HL-60/S4 (cell line): ENCODE measurements around the gene DDB1.
"Not testable (repeated sequence)": the region's sequence is repeated elsewhere in the genome, so short reads cannot be mapped to it uniquely, and the experiment has no call there.

Source experiments
- in situ Hi-C: fragments of 300-500 bp; cut with MboI; formaldehyde crosslinking; loops from 2 replicates; pipeline ENCODE4 v1.14.3; 2022; ENCODE audit warnings: low sequenced_read_pairs

The DDB1 gene

GRCh38 chr11:61273178-61274078, 59.5 kb downstream of the DDB1 start:
- in situ Hi-C loops, result no loop called here

GRCh38 chr11:61272731-61273130, 60.2 kb downstream of the DDB1 start:
- in situ Hi-C loops, result no loop called here

- in situ Hi-C loops, result no loop called here
Measured at GRCh38 chr11:61270354-61271076, 62.4 kb downstream of the DDB1 start.

GRCh38 chr11:61268588-61269250, 64.2 kb downstream of the DDB1 start:
- in situ Hi-C loops, result no loop called here

GRCh38 chr11:61267437-61267841, 65.5 kb downstream of the DDB1 start:
- in situ Hi-C loops, result no loop called here

GRCh38 chr11:61266602-61267001, 66.3 kb downstream of the DDB1 start:
- in situ Hi-C loops, result no loop called here

- in situ Hi-C loops, result no loop called here
Measured at GRCh38 chr11:61265357-61265756, 67.5 kb downstream of the DDB1 start.

- in situ Hi-C loops, result no loop called here
Measured at GRCh38 chr11:61264795-61265194, 68.1 kb downstream of the DDB1 start.

GRCh38 chr11:61264371-61264770, 68.5 kb downstream of the DDB1 start:
- in situ Hi-C loops, result no loop called here

- in situ Hi-C loops, result no loop called here
Measured at GRCh38 chr11:61259363-61259762, 73.5 kb downstream of the DDB1 start.

- in situ Hi-C loops, result no loop called here
Measured at GRCh38 chr11:61258546-61258945, 74.4 kb downstream of the DDB1 start.

GRCh38 chr11:61256710-61257482, 76.0 kb downstream of the DDB1 start:
- in situ Hi-C loops, result no loop called here

GRCh38 chr11:61254403-61255025, 78.4 kb downstream of the DDB1 start:
- in situ Hi-C loops, result no loop called here

- in situ Hi-C loops, result not testable (repeated sequence)
Measured at GRCh38 chr11:61252332-61252731, 80.6 kb downstream of the DDB1 start.

GRCh38 chr11:61250796-61251765, 81.8 kb downstream of the DDB1 start:
- in situ Hi-C loops, result not testable (repeated sequence)
